PFSK-1 (cell line): ENCODE measurements around the gene FNBP1.

Experiments used
- FOXP2 ChIP-seq: optimal IDR thresholded peaks from 2 replicates; pipeline ENCODE3; 2011; ENCODE audit warnings: borderline replicate concordance, control low read depth, inconsistent platforms; ENCODE audit not compliant: insufficient read depth; ENCODE audit errors: extremely low read length, extremely low read depth
- POLR2AphosphoS5 ChIP-seq: IDR thresholded peaks from 2 replicates; pipeline ENCODE4 v1.6.1; 2012; ENCODE audit warnings: low read depth, mild to moderate bottlenecking, control low read depth, low read length, moderate library complexity
- SIN3A ChIP-seq: IDR thresholded peaks from 2 replicates; pipeline ENCODE4 v1.6.1; 2012; ENCODE audit warnings: mild to moderate bottlenecking, low read length, moderate library complexity, borderline replicate concordance; ENCODE audit not compliant: insufficient read depth
- TAF1 ChIP-seq: IDR thresholded peaks from 2 replicates; pipeline ENCODE4 v1.6.1; 2012; ENCODE audit warnings: low read length, control low read depth, borderline replicate concordance; ENCODE audit not compliant: insufficient read depth
- TF ChIP-seq, protein P1 (sequence below), 2 experiments: IDR thresholded peaks; 2 replicates each; pipeline versions ENCODE4 v1.6.1 to v1.8.0; 2011 to 2012; ENCODE audit warnings: low read depth in 2 of 2, low read length in 2 of 2, control low read depth in 1 of 2, inconsistent platforms in 1 of 2, mild to moderate bottlenecking in 1 of 2, moderate library complexity in 1 of 2; ENCODE audit not compliant: insufficient read depth in 1 of 2

DNA sequence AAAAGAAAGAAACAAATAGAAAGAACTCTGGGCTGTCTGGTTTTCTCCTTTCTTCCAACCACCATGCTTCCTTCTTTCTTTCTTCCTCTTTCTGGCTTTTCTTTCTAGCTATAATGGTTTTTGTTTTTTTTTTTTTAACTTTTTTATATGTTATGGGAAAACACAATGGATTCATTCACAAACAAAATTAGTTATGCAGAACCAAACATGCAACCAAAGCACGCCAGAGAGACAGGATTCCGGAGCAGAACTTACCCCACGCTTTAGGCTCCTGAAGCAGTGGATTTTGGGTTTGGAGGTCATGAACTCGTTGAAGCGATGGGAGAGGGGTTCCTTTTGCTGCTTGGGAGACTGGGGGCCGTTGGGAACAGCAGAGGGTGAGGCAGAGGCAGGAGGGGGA is 119.4 kb downstream of the FNBP1 start:
- TF ChIP-seq SIN3A, result no peak
- TF ChIP-seq, protein P1, sequence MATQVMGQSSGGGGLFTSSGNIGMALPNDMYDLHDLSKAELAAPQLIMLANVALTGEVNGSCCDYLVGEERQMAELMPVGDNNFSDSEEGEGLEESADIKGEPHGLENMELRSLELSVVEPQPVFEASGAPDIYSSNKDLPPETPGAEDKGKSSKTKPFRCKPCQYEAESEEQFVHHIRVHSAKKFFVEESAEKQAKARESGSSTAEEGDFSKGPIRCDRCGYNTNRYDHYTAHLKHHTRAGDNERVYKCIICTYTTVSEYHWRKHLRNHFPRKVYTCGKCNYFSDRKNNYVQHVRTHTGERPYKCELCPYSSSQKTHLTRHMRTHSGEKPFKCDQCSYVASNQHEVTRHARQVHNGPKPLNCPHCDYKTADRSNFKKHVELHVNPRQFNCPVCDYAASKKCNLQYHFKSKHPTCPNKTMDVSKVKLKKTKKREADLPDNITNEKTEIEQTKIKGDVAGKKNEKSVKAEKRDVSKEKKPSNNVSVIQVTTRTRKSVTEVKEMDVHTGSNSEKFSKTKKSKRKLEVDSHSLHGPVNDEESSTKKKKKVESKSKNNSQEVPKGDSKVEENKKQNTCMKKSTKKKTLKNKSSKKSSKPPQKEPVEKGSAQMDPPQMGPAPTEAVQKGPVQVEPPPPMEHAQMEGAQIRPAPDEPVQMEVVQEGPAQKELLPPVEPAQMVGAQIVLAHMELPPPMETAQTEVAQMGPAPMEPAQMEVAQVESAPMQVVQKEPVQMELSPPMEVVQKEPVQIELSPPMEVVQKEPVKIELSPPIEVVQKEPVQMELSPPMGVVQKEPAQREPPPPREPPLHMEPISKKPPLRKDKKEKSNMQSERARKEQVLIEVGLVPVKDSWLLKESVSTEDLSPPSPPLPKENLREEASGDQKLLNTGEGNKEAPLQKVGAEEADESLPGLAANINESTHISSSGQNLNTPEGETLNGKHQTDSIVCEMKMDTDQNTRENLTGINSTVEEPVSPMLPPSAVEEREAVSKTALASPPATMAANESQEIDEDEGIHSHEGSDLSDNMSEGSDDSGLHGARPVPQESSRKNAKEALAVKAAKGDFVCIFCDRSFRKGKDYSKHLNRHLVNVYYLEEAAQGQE (IDR thresholded peaks at IDR 0.05; ENCODE audit: insufficient read depth in 1 of 2, low read depth in 2 of 2, low read length in 2 of 2), result no peak
- TF ChIP-seq TAF1, result no peak
- TF ChIP-seq POLR2AphosphoS5, result no peak
- TF ChIP-seq FOXP2, result no peak
